WTC11 (cell line): ENCODE results near the gene ZSCAN2.

Source experiments
- CTCF ChIP-seq: fragments of 200-600 bp; IDR thresholded peaks from 2 replicates; pipeline ENCODE4 v1.8.0; 2022; ENCODE audit warnings: antibody characterized with exemption
- E2F5 ChIP-seq: sonication (generic); formaldehyde crosslinking; IDR thresholded peaks from 2 replicates; pipeline ENCODE4 v1.8.1; 2022; ENCODE audit warnings: mild to moderate bottlenecking, moderate library complexity, missing genetic modification reagents
- GABPB1 ChIP-seq: sonication (generic); formaldehyde crosslinking; IDR thresholded peaks from 2 replicates; pipeline ENCODE4 v1.8.1; 2023; ENCODE audit warnings: mild to moderate bottlenecking, missing genetic modification reagents
- USF2 ChIP-seq: sonication (generic); formaldehyde crosslinking; IDR thresholded peaks from 2 replicates; pipeline ENCODE4 v1.8.1; 2023; ENCODE audit warnings: mild to moderate bottlenecking, missing genetic modification reagents, moderate library complexity
- TF ChIP-seq, protein P1 (sequence below): fragments of 250-450 bp; sonication (Bioruptor Pico); IDR thresholded peaks from 2 replicates; pipeline ENCODE4 v1.8.0; 2021; ENCODE audit warnings: mild to moderate bottlenecking

GRCh38 chr15:84575493-84575892 lies 25.3 kb upstream of the ZSCAN2 start:
- TF ChIP-seq CTCF (no peak), E2F5 (CRISPR knock-in tag) (no peak), GABPB1 (CRISPR knock-in tag) (no peak), USF2 (CRISPR knock-in tag) (no peak)
- TF ChIP-seq, protein P1, sequence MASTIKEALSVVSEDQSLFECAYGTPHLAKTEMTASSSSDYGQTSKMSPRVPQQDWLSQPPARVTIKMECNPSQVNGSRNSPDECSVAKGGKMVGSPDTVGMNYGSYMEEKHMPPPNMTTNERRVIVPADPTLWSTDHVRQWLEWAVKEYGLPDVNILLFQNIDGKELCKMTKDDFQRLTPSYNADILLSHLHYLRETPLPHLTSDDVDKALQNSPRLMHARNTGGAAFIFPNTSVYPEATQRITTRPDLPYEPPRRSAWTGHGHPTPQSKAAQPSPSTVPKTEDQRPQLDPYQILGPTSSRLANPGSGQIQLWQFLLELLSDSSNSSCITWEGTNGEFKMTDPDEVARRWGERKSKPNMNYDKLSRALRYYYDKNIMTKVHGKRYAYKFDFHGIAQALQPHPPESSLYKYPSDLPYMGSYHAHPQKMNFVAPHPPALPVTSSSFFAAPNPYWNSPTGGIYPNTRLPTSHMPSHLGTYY, result no peak
